HG03135 (cell line): Measurements from ENCODE around the gene SEMA5B.

ENCODE experiments used
- ATAC-seq: cut with Tn5 transposase; IDR thresholded peaks from one replicate; pipeline ENCODE4 v1.9.1; 2021; ENCODE audit warnings: mild to moderate bottlenecking, moderate library complexity; ENCODE audit not compliant: unreplicated experiment

The SEMA5B gene, protein sequence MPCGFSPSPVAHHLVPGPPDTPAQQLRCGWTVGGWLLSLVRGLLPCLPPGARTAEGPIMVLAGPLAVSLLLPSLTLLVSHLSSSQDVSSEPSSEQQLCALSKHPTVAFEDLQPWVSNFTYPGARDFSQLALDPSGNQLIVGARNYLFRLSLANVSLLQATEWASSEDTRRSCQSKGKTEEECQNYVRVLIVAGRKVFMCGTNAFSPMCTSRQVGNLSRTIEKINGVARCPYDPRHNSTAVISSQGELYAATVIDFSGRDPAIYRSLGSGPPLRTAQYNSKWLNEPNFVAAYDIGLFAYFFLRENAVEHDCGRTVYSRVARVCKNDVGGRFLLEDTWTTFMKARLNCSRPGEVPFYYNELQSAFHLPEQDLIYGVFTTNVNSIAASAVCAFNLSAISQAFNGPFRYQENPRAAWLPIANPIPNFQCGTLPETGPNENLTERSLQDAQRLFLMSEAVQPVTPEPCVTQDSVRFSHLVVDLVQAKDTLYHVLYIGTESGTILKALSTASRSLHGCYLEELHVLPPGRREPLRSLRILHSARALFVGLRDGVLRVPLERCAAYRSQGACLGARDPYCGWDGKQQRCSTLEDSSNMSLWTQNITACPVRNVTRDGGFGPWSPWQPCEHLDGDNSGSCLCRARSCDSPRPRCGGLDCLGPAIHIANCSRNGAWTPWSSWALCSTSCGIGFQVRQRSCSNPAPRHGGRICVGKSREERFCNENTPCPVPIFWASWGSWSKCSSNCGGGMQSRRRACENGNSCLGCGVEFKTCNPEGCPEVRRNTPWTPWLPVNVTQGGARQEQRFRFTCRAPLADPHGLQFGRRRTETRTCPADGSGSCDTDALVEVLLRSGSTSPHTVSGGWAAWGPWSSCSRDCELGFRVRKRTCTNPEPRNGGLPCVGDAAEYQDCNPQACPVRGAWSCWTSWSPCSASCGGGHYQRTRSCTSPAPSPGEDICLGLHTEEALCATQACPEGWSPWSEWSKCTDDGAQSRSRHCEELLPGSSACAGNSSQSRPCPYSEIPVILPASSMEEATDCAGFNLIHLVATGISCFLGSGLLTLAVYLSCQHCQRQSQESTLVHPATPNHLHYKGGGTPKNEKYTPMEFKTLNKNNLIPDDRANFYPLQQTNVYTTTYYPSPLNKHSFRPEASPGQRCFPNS

DNA sequence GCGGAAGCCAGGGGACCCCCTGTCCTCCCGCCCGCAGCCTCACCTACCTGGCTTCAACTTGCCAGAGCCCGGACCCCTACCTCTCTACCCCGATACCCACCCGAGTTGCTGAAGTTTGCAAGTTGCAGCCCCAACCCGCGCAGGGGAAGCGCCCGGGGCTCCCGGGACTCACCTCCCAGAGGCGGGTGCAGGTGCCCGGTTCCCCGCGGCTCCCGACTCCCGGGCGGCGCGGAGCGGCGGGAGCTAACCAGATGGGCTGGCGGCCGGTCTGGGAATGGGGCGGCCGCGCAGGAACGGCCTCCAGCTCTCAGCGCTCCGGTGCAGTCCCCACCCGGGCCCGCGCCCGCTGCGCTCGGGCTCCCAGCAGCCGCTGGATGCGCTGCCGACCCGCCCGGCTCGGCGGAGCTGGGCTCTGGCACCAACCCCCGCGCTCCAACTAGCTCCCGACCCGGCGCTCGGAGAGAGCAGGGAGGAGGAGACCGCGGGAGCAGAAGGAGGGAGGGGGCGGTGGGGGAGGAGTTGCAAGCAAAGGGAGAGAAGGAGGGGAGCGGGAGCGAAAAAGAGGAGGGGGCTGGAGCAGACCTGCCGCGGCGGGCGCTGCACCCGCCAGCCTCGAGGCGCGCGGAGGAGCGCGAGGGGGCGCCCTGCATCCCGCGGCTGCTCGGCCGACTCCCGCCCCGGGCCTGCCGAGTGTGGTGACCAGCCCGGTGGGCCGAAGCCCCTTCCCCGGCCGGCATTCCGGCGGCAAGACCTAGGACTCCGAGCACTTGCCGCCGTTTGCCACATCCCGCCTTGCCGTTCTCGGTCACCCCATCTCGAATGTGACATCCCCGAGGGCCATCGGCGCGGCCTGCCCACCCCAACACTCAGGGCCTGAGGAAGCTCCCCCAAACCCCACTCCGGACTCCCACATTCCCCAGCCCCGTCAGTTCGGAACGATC lies at the start of gene SEMA5B:
Gene SEMA5B (minus strand): TSS at position 472 of the 941 bp plus-strand sequence. CDS start 66,500 bp downstream, outside the sequence.
- no peak for ATAC-seq

DNA sequence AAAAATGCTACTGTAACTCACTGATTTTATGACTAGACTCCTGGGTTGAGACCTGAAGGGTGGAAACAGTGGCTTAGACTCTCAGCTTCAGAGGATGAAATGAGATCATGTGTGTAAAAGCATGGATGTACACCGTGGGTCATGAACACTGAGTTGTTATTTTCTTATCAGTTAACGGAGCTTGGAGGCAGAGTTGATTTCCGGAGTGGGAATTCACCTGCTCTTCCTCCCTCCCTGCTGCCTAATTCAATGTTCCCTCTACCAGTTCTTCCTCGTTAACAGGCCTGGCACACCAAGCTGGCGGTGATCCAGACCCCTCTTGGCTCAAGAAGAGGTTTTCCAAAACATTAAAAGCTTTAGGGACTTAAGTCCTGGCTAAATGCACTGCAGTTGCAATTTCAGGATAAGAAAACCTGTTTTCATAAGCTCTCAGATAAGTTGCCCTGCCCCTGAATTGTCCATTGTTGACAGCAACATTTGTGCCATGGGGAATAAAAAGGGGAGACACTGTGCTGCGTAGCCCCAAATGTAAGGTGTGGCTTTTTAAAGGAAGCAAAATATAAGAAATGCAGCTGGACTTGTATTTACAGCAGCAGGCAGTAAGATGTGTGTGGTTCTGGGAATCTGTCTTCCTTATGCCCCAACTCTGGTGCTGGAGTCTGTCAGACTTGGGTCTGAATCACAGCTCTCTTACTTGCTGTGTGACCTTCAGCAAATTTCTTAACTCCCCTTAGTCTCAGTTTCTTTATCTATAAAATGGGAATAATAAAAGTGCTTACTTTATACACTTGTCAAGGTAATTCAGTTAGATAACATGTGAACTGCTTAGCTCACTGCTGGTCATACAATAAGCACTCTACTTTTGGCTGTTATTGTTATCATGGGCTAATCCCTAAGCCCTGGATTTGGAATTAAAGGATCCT lies 49.2 kb upstream of the SEMA5B start:
- no peak for ATAC-seq

DNA sequence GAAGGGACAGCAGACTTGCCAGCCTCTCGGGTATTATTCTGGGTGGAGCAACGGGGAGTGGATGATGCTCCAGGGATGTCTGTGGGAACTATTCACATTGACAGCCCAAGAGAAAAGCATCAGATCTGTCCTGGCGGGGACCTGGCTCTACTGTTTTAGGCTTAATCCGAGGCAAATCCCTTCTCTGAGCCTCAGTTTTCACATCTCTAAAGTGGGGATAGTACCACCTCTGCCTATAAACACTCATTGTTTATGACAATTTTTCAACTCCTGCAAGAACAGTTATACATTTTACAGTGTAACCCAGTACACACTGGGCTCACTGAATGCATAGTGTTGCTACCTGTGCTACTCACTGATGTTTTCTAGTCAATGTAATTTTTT lies 48.5 kb upstream of the SEMA5B start:
- ATAC-seq: no peak

DNA sequence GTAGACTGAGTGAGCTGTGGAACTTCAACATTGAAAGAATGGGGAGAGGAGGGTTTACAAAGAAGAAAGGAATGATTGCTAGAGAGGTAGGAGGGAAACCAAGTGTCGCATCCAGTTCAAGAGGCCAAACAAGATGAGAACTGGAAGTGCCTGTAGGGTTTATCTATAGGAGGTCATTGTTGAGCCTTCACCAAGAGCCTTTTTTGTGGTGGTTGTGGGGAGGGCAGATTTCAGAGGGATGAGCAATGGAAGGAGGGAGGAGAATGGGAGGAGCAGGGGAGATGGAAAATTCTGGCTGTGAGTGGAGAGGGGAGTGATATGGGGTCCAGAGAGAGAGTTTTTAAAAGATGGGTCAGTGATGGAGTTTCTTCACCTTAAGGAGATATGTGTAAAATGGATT lies 47.8 kb upstream of the SEMA5B start:
- ATAC-seq: no peak

DNA sequence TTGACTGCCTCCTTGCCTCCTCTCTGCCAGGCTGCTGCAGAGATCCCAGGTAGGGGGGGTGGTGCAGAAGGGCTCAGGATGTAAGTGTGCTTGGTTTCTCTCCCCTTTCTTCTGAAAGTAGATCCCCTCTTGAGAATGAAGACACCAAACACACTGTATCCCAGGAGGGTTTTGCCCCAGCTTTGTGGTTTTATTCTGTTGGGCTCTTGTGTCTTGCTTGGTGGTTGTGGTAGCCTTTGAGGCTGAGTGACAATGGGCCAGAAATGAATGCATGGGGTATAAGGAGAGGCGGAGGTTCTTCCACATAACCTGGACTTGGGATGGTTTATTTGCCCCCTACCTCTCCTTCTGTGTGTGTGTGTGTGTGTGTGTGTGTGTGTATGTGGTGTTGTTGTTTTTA lies 45.0 kb upstream of the SEMA5B start:
- no peak for ATAC-seq

DNA sequence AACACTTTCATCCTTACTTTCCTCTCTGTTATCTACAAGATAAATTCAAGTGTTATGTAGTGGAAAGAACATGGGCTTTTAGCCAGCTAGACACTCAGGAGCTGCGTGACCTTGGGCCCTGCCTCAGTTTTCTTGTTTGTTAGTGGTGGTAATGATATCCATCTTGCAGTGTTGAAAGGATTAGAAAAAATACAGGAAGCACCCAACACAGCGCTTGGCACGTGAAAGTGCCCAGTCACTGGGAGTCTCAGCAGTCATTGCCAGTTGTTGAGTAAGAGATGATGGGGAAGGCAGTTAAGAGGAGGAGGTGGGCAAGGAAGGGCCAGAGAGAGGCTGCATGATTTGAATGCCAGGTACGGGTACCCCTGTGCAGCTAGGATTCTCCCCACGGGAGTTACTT lies 44.6 kb upstream of the SEMA5B start:
- ATAC-seq: no peak

DNA sequence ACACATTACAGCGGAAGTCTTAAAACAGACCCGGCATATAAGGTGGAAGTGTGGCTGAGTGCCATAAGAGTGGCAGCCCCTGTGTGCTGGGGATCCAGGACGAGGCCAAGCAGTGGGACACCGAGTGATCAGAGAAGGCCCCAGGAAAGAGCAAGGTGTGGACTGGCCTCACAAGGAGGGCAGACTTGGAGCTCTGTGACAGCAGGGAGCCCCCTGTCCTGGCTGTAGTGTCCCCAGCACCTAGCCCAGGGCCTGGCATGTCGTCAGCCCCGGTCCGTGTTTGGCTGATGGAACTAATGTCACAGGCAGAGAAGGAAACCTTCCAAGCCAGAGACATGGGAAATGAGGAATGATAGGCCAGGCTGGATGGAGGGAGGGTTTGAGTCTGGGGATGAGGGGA lies 44.0 kb upstream of the SEMA5B start:
- no peak for ATAC-seq

DNA sequence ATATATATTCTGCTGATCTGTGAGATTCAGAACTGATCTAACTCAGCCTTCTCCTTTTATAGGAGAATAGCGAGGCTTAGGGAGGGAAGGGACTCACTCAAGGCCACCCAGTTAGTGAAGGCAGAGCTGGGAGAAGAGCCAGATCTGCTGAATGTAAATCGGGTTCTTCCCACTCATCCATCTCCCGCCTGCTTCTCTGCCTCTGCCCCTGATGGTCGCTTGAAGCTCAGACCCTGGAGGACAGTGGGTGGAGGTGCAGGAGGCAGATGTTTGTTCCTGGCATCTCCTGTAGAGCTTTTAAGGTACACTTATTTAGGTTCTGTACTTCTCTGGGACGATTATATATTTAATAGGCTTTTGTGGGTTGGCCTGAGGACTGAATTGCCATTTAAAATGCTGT lies 43.6 kb upstream of the SEMA5B start:
- ATAC-seq: no peak

DNA sequence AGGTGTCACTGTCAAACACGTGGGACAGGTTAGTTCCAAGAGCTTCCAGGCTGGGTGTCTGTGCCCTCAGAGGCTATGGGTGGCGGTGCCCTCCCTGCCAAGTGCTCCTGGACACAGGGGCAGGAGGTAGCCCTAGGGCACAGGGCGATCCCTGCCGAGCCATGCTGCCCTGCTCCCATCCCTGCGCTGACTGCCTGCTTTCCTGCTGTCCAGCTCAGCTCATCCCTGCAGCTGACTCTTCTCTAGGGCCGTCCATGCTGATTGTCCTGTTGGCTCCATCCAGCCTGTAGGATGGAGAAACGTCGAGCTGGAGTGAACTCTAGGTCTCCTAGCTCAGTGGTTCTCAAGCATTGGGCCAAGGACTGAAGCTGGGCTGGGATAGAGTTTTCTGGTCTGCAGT lies 42.9 kb upstream of the SEMA5B start:
- no peak for ATAC-seq

DNA sequence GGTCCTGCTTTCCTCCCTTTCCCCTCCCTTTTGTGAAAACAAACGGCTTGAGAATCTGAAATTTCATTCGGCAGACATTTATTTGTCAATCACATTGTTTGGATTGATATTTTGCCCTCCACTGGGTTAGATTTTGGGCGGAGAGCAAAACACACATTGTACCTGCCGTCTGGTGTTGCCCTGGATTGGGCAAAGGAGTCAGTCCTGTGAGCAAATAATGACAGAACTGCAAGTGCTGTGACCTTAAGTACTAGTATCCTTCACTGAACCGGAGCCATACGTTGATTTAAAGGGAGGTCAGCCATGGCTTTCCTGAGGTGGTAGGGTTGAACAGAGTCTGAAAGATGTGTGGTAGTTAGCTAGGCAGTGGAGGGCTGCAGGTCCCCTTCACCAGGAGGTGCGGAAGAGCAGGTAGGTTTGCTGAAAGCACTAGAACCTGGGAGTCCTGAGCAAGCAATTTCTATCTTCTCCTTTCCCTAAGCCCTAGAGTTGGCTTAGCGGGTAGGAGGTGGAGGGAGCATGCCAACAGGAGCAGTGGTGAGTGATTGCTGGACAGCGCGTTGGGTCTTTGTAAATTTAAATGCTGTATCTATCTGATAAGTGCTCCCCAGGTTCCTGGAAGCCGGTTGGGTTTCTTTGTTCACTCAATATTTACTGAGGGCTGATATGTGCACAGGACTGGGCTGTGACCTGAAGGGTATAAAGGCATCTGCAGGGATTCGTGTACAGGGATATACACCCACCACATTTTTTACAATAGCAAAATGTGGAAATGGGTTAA lies 41.2 kb upstream of the SEMA5B start:
- ATAC-seq: no peak

DNA sequence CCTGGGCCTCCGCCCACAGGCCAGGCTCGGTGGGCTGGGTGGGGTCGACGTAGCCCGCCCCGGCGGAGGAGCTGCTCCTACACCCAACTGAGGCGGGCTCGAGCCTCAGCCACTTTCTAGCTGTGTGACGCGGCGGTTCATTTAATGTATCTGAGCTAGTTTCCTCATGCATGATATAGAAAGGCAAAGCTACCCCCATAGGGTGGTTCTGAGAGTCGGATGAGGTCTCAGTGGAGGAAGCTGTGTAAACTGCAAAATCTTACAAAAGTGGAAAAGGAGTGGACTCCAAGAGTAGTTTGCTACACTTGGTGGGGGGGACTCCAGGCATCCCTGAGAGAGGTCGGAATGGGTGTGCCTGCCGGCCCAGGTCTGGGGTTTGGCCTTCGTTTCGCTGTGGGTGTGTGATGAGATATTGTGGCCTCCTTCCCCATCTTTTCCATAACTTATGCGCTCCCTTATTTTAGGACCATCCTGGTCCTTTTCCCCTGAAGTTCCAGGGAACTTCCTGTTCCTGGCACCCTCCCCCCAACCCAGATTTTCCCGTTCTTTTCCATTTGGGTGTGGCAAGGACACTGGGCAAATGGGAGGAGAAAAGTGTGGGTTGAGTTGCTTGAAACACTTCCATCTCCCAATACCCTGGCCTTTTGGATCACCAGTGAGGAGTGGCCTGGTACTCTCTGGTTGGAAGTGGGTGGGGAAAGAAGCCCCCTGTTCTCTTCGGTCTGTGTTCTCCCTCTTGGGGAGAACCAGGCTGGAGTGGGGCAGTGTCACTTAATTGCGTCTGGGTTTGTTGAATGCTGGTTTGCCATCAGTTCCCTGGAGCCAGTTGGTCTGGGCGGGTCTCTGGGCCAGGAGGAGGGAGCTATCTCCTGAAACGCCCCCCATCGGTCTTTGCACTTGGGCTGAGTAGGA lies 40.4 kb upstream of the SEMA5B start:
- ATAC-seq: peak; percentile 28

DNA sequence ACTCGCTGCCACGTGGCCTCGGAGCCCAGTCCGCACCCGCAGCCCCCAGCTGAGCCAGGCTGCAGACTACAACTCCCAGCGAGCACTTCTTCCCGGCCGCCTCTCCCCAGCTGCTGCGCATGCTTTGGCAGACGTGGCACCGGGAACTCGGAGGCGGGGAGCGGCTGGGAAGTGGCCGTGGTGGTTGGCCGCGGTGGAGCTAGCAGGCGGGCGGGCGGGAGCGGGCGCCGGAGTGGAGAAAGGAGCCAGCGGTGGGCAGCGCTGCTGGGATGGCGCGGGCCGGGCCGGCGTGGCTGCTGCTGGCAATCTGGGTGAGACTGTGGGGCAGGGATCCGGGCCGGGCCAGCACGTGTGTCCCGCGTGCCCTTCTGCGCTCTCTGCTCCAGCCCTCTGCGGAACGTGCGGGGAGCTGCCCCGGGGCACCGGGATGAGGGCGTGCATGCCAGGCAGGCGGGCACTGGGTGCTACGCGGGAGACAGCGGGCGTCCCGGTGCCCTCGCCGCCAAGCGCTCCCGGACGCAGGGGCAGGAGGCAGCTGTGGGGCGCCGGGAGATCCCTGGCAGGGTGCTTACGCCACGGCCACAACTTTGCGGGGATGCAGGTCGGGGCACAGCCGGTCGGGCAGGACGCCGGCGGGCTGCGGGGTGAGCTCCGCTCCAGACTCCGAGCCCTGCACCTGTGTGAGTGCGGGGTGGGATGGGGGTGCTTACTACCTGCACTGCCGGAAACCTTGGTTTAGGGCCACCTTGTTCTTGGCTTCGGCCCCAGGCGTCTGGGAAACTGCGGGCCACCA lies 39.5 kb upstream of the SEMA5B start, which contains the start of gene PDIA5:
Gene PDIA5 (plus strand): TSS at position 130 of the 793 bp plus-strand sequence. CDS start 140 bp downstream, at position 270.
- ATAC-seq: peak; percentile 76

DNA sequence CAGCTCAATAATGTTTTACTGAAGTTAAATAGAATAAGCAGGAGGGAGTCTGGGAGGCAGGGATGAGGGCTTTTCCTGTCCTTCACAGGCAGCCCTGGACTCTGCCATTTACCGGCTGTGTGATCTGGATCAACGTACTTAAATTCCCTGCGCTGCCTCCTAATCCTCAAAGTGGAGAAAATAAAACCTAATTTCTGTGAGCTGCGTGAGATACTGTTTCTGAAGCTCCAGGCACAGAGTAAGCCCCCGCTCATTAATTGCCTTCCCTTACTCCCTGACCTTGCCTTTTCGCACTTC lies 39.0 kb upstream of the SEMA5B start:
- no peak for ATAC-seq

DNA sequence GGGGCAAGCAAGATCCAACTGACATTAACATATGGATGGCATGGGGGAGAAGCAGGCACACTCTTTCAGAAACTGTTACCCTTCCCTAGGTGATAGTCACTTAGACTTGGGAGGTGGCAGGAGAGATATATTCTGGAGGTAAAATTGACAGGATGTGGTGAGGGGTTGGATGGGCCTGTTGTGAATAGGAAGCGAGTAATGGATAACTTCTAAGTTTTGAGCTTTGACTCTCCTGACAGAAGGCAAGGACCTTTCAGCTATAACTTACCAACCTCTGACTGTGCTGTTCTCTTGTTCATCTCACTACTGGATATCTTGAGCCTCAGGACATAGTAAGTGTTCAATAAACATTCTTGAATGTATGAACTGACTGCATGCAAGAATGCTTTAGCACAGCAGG lies 37.4 kb upstream of the SEMA5B start:
- no peak for ATAC-seq

DNA sequence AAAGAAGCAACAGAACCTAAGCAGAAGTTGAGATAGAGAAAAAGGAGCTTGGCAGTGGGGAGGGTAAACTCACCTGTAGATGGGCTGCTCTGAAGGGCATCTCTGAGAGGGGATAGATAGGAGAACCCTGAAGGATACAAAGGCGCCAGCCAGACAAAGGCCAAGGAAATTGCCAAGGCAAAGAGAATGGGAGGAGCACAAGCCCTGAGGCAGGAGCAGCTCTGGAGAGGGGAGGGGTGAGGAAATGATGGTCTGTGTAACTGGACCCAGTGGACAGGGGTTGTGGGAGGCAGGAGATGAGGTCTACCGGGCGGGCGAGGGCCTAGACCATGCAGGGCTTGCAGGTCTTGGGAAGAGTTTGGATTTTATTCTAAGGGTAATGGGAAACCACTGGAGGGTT lies 36.9 kb upstream of the SEMA5B start:
- ATAC-seq: no peak

DNA sequence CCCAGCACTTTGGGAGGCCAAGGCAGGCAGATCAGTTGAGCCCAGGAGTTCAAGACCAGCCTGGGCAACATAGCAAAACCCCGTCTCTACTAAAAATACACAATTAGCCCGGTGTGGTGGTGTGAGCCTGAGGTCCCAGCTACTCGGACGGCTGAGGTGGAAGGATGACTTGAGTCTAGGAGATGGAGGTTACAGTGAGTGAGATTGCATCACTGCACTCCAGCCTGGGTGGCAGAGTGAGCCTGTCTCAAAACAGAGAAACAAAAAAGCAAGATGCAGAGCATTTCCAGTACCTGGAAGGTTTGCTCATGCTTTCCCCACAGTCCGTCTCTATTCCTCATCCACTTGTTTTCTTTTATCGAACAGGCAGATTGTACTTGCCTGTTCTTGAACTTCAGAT lies 35.5 kb upstream of the SEMA5B start:
- no peak for ATAC-seq

DNA sequence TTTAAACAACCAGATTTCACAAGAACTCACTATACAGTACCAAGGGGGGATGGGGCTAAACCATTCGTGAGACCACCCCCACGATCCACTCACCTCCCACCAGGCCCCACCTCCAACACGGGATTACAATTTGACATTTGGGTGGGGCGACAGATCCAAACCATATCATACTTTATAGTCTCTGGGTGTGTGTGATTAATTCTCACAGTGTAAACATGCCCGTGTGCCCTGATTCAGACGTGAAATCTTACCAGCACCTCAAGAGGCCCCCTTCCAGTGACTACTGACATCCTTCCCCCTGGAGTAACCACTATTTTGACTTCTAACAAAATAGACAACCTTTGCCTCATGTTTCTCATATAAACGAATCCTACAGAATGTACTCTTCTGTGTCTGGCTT lies 34.3 kb upstream of the SEMA5B start:
- no peak for ATAC-seq
